ENCODE data around the gene CABYR.

CABYR gene

DNA sequence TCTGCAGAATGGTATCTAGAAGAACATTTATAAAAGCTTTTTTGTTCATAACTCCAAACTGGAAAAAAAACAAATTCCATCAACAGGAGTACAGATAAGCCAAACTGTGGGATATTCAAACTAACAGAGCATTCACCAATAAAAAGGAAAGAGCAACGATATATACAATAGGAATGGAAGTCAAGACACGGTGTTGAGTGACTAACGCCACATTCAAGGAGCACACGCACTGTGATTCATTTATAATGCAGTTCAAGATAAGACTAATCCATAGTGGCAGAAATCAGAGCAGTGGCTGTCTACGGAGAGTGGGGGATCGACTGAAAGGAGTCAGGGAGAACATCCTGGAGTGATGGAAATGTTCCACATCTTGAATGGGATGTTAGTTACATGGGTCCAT is 70.7 kb downstream of the CABYR start:
- TF ChIP-seq CTCF (IDR thresholded peaks at IDR 0.05; ENCODE audit: low read depth, low read length, missing control alignments): no peak
- in situ Hi-C loops (cut with HindIII; ENCODE audit: low sequenced_read_pairs): no loop called here
- DNase-seq (ENCODE audit: low read depth): no peak
- H3K4me3 ChIP-seq (ENCODE audit: low read depth, low read length): no peak overlapping the region
